LNCaP clone FGC (cell line): ENCODE data around the gene IL17REL.

Source experiments
- DNase-seq: peaks from one replicate; pipeline ENCODE4 v3.0.0-alpha.2; 2011; ENCODE audit warnings: low read depth
- H3K4me3 ChIP-seq: 2 replicates; pipeline ENCODE4 v1.5.1; 2011; ENCODE audit warnings: mild to moderate bottlenecking, low read depth, low read length, control low read depth
- CTCF ChIP-seq: IDR thresholded peaks from 2 replicates; pipeline ENCODE4 v1.5.1; 2012; ENCODE audit warnings: mild to moderate bottlenecking; ENCODE audit not compliant: control insufficient read depth, insufficient read depth; ENCODE audit errors: extremely low read depth

The IL17REL gene

GRCh38 chr22:49999946-50000586 is 12.5 kb downstream of the IL17REL start:
- no peak for TF ChIP-seq CTCF
- no peak for DNase-seq
- H3K4me3 ChIP-seq: no peak overlapping the region

GRCh38 chr22:49999063-49999945 is 13.3 kb downstream of the IL17REL start:
- H3K4me3 ChIP-seq: no peak overlapping the region
- TF ChIP-seq CTCF: no peak
- no peak for DNase-seq

- DNase-seq: no peak
- no peak overlapping the region for H3K4me3 ChIP-seq
- no peak for TF ChIP-seq CTCF
Observed at GRCh38 chr22:49998718-49999062, 13.9 kb downstream of the IL17REL start.

- DNase-seq: no peak
- TF ChIP-seq CTCF: no peak
- no peak overlapping the region for H3K4me3 ChIP-seq
Observed at GRCh38 chr22:49997932-49998717, 14.4 kb downstream of the IL17REL start.

- no peak for DNase-seq
- TF ChIP-seq CTCF: no peak
- H3K4me3 ChIP-seq: no peak overlapping the region
Observed at GRCh38 chr22:49997251-49997599, 15.3 kb downstream of the IL17REL start.

GRCh38 chr22:49996518-49997250 is 15.9 kb downstream of the IL17REL start:
- no peak overlapping the region for H3K4me3 ChIP-seq
- TF ChIP-seq CTCF: no peak
- DNase-seq: no peak
